OCI-LY7 (cell line): ENCODE data around the gene NUBP1.

ENCODE experiments used
- CTCF ChIP-seq: fragments of 200-600 bp; sonication (generic); conservative IDR thresholded peaks from 2 replicates; pipeline ENCODE4 v1.5.1; 2014; ENCODE audit warnings: mild to moderate bottlenecking, antibody characterized with exemption, low read length, moderate library complexity, mixed read lengths
- EZH2phosphoT487 ChIP-seq: fragments of 200-600 bp; sonication (generic); IDR thresholded peaks from 2 replicates; pipeline ENCODE4 v1.6.1; 2018; ENCODE audit warnings: low read depth, borderline replicate concordance, mild to moderate bottlenecking, mixed run types, antibody characterized with exemption, low read length, moderate library complexity, mixed read lengths

DNA sequence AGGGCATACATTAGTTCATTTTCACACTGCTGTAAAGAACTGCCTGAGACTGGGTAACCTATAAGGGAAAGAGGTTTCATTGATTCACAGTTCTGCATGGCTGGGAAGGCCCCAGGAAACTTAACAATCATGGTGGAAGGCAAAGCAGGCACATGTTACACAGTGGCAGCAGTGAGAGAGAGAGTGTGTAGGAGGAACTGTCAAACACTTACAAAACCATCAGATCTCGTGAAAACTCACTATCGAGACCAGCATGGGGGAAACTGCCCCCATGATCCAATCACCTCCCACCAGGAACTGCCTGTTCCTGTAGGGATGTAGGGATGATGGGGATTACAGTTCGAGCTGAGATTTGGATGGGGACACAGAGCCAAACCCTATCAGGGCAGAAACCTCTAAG, 17.2 kb downstream of the NUBP1 start:
- TF ChIP-seq CTCF (no peak), EZH2phosphoT487 (no peak)
